ENCODE data around the gene ACO2. TPM values are rescaled to one million over a fixed set of nuclear protein-coding genes. Genes with fewer than 3 reads are reported as not detected.
A peak's percentile ranks its signal among the peaks of the same experiment; 100 is the strongest.

The ACO2 gene
- total and polyA plus RNA-seq, 2 of the 13 experiments (the other 11 are each of a cell fraction or from before 2014, with no cell fraction given): 19.2 to 45.6 TPM

- TF ChIP-seq ZNF275 (CRISPR knock-in tag; IDR thresholded peaks at IDR 0.05; ENCODE audit: borderline replicate concordance): no peak
- no peak for TF ChIP-seq MYNN (CRISPR knock-in tag; IDR thresholded peaks at IDR 0.05; ENCODE audit: low read depth)
- no peak for TF ChIP-seq HNF4A (CRISPR knock-in tag; IDR thresholded peaks at IDR 0.05)
- TF ChIP-seq KLF11 (CRISPR knock-in tag; IDR thresholded peaks at IDR 0.05): no peak
- no peak for TF ChIP-seq ZBTB46 (CRISPR knock-in tag; IDR thresholded peaks at IDR 0.05; ENCODE audit: borderline replicate concordance)
- no peak for TF ChIP-seq MED13 (CRISPR knock-in tag; IDR thresholded peaks at IDR 0.05)
- no peak for TF ChIP-seq ZFAT (CRISPR knock-in tag; conservative IDR thresholded peaks at IDR 0.05)
- TF ChIP-seq, protein P1, sequence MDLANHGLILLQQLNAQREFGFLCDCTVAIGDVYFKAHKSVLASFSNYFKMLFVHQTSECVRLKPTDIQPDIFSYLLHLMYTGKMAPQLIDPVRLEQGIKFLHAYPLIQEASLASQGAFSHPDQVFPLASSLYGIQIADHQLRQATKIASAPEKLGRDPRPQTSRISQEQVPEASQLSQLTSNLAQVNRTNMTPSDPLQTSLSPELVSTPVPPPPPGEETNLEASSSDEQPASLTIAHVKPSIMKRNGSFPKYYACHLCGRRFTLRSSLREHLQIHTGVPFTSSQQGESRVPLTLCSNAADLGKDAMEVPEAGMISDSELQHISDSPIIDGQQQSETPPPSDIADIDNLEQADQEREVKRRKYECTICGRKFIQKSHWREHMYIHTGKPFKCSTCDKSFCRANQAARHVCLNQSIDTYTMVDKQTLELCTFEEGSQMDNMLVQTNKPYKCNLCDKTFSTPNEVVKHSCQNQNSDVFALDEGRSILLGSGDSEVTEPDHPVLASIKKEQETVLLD (CRISPR knock-in tag; IDR thresholded peaks at IDR 0.05; ENCODE audit: low read depth): no peak
- no peak for TF ChIP-seq ZBTB37 (CRISPR knock-in tag; IDR thresholded peaks at IDR 0.05)
- peak; percentile 28; the same call in 1 of the 2 replicates for TF ChIP-seq FOXK1 (CRISPR knock-in tag; IDR thresholded peaks at IDR 0.05; ENCODE audit: borderline replicate concordance, low read depth)
- 0 out of 2 replicates have a peak, but pooled peaks have one; percentile 17 for TF ChIP-seq ZSCAN9 (CRISPR knock-in tag; IDR thresholded peaks at IDR 0.05; ENCODE audit: borderline replicate concordance)
- TF ChIP-seq, protein P2, sequence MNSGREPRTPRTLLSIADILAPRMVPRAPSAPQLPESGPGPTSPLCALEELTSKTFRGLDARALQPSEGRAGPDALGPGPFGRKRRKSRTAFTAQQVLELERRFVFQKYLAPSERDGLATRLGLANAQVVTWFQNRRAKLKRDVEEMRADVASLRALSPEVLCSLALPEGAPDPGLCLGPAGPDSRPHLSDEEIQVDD (CRISPR knock-in tag; IDR thresholded peaks at IDR 0.05; ENCODE audit: borderline replicate concordance): no peak
- no peak; the same call in 1 of the 2 replicates for TF ChIP-seq ZNF350 (CRISPR knock-in tag; IDR thresholded peaks at IDR 0.05; ENCODE audit: borderline replicate concordance, low read depth)
- TF ChIP-seq ZNF142 (CRISPR knock-in tag; IDR thresholded peaks at IDR 0.05): no peak
Observed at GRCh38 chr22:41543854-41544670, 75.1 kb downstream of the ACO2 start, which contains the start of gene POLR3H (continued).

All from HepG2 (cell line).